ENCODE results near the gene MTUS2.
"Not testable (repeated sequence)": the region's sequence is repeated elsewhere in the genome, so short reads cannot be mapped to it uniquely, and the experiment has no call there.

MTUS2 gene

GRCh38 chr13:29180055-29180454, 359.9 kb downstream of the MTUS2 start:
- no peak for TF ChIP-seq ZFX (IDR thresholded peaks at IDR 0.05; ENCODE audit: borderline replicate concordance)
- TF ChIP-seq CTCF (IDR thresholded peaks at IDR 0.05), result no peak
- no peak overlapping the region for H3K27ac ChIP-seq

GRCh38 chr13:29182216-29182615, 362.1 kb downstream of the MTUS2 start:
- no peak overlapping the region for H3K27ac ChIP-seq
- no peak for TF ChIP-seq ZFX (IDR thresholded peaks at IDR 0.05; ENCODE audit: borderline replicate concordance)
- no peak for TF ChIP-seq CTCF (IDR thresholded peaks at IDR 0.05)

GRCh38 chr13:29185926-29186325, 365.8 kb downstream of the MTUS2 start:
- TF ChIP-seq ZFX (IDR thresholded peaks at IDR 0.05; ENCODE audit: borderline replicate concordance), result no peak
- no peak overlapping the region for H3K27ac ChIP-seq

GRCh38 chr13:29187584-29187983, 367.4 kb downstream of the MTUS2 start:
- no peak for TF ChIP-seq ZFX (IDR thresholded peaks at IDR 0.05; ENCODE audit: borderline replicate concordance)
- no peak for TF ChIP-seq CTCF (IDR thresholded peaks at IDR 0.05)
- no peak overlapping the region for H3K27ac ChIP-seq

GRCh38 chr13:29190298-29190697, 370.2 kb downstream of the MTUS2 start:
- H3K27ac ChIP-seq, result no peak overlapping the region
- no peak for TF ChIP-seq CTCF (IDR thresholded peaks at IDR 0.05)
- no peak for TF ChIP-seq ZFX (IDR thresholded peaks at IDR 0.05; ENCODE audit: borderline replicate concordance)

GRCh38 chr13:29193083-29193482, 372.9 kb downstream of the MTUS2 start:
- TF ChIP-seq ZFX (IDR thresholded peaks at IDR 0.05; ENCODE audit: borderline replicate concordance) (no peak), CTCF (IDR thresholded peaks at IDR 0.05) (no peak)
- H3K27ac ChIP-seq, result no peak overlapping the region

GRCh38 chr13:29195456-29195855, 375.3 kb downstream of the MTUS2 start:
- TF ChIP-seq ZFX (IDR thresholded peaks at IDR 0.05; ENCODE audit: borderline replicate concordance) (no peak), CTCF (IDR thresholded peaks at IDR 0.05) (no peak)
- H3K27ac ChIP-seq, result no peak overlapping the region

- no peak overlapping the region for H3K27ac ChIP-seq
- no peak for TF ChIP-seq ZFX (IDR thresholded peaks at IDR 0.05; ENCODE audit: borderline replicate concordance)
- no peak for TF ChIP-seq CTCF (IDR thresholded peaks at IDR 0.05)
Observed at GRCh38 chr13:29196409-29197074, 376.4 kb downstream of the MTUS2 start.

GRCh38 chr13:29202753-29203152, 382.6 kb downstream of the MTUS2 start:
- H3K27ac ChIP-seq, result not testable (repeated sequence)

Data from 22Rv1 (cell line).